NCI-H526 treated with DMSO at 0.1 percent for 48 hours (cell line): Measurements from ENCODE around the gene TENM3.

Experiments
- DNase-seq: peaks from one replicate; lab custom pipeline; 2025; lab: John Stamatoyannopoulos, UW

The TENM3 gene

DNA sequence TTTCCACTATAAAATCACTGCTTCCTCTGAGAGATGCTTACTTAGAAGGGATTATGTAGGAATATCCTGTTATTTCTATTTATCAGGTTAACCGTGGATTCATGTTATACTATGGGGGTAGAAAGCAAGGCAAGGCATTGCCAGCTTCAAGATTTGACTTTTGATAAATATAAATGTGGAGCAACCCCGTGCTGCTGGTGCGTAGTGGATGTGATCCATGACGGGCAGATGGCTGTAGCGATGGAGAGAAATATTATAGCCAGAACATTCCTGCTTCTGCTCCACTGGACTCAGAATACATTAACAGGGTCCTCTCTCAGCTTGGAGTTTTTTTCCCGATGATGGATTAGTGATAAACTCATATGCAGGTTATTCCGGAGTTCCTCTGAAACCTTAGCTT, 157.6 kb downstream of the TENM3 start:
- DNase-seq, result no peak

DNA sequence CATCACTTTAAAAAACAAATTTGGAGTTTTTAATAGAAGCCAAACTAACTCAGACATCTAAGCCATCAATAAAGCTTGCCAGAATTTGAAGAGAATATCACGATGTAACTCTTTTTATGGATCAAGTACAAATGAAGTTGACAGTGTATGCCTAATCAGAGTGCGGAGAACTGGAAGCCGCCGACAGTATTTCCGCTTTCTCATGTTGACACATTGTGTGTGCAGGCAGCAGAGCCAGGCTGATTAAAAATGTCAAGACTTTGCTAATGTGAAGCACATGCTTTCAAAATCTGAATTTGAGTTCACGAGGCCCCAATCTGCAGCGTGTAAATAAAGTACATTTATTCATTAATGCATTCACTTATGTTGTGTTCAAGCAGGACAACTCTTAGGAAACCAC, 161.2 kb downstream of the TENM3 start:
- no peak for DNase-seq

DNA sequence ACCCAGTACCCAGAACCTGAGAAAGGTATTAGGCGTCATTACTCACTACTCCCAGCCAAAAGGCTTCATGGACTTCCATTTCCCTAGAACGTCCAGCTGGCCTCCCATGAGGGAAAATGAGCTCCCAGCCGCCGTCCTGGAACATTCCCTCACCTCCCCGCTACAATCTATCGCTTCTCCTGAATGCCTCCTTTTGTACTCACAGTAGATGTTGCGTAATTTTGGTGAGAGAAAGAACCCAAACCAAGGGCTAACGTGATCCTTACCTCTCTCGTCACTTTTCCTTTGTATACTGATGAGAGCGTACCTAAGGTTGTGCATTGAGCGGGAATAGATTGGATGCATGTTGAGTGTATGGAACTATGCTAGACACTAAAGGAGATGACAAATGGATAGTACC, 161.9 kb downstream of the TENM3 start:
- DNase-seq, result no peak

DNA sequence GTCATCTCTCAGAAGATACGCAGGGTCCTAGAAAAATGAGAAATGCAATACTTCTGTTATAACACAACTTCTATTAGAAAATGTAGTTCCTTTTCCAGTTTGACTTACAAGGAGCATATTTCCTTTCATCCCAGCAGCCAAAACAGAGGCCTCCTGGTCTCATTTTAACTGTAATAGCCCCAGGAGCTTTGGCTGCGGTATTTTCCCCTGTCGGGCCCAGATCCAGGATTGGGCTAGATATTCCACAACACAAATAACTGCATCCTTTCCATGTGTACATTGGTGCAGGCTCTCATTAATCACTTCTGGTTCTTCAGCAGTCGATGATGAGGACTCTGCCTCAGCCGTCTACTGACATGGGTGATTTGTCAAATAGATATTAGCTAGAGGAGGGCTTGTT, 166.1 kb downstream of the TENM3 start:
- no peak for DNase-seq

DNA sequence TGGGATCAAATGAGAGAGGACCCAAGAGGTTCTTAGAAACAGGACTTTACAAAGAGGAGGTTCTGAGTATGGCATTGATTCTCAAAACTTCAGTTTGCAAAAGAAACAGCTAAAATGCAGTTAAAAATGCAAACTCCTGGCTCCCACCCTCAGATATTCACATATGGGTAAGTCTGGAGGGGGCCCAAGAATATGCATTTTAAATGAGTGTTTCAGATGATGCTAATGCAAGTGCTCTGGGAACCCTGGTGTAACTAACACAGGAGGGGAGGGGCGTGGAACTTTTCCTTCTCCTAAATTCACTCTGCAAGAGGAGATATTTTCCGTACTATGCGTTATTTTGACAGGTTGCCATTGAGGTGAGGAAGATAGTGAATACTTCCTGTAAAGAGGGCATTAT, 168.2 kb downstream of the TENM3 start:
- DNase-seq, result no peak

DNA sequence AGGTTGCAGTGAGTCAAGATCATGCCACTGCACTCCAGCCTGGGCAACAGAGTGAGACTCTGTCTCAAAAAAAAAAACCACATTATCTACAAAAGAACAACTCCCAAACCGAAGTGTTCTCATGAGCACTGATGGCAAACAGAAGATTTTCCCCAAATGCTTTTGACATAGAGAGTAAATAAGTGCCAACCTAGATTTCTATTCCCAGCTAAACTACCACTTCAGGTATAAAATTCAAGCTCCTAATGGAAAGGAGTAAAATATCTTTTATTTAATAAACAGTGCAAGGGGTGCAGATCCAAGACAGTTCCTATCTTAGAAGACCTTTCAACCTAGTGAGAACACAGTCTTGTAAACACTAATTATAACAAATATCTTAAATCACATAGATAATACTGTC, 170.3 kb downstream of the TENM3 start:
- no peak for DNase-seq

DNA sequence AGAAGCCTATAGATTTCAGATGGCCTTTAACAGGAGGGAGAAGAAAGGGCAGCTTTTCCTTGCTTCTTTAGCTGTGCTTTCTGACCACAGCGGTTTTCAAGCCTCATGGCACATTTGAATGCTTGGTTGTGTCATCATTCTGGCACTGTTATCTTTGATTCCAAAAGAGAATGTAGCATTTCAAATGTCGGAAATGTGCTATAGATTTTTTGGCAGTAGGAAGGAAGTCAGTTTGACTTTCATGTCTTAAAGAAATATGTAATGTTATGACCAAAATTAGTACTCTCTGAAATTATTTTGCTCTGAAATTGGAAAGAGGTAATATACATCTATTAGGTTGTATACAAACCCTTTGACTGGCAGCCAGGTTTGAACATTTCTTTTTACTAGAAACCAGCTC, 171.9 kb downstream of the TENM3 start:
- no peak for DNase-seq

DNA sequence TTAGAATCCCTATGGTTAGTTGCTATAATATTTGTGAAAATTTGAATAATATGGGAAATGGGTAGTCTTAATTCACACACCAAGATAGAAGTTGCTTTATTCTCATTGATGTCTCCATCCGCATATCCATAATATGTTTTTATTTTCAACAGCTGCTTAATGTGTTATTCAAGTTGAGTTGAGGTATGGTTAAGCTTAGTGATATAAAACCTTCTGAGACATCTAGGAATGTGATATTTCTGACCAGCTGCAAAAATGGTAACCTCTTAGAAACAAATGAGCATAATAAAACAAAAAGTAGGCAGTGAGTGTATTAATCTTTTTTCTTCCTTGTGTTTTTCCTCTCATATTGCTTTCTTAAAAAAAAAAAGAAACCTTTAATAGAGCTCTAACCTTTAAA, 172.9 kb downstream of the TENM3 start:
- DNase-seq, result no peak

DNA sequence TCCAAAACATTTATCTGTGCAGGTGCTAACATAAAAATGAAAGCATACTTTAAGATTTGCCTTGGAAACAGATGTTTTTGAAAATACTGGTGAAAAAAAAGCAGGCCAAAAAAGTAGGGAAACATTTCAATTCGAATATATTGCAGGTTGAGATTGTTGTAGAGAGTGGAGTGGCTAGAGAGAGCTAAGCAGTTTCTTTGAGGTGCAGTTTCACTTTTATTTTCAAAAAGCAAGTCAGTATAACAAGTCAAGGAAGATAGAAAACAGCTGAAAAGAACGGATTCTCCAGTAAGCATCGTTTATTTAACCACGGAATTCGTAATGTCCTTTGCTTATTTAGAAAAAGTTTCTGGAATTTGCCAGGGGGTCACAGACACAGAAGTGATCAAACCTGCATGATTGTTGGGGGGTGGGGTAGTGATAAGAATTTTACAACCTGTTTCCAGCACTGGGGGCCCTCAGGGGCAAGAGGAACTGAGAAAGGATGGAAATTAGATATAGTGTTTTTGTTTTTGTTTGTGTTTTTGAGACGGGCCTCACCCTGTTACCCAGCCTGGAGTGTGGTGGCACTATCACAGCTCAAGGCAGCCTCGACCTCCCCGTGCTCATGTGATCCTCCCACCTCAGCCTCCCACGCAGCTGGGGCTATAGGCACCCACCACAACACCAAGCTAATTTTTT, 175.0 kb downstream of the TENM3 start:
- no peak for DNase-seq

DNA sequence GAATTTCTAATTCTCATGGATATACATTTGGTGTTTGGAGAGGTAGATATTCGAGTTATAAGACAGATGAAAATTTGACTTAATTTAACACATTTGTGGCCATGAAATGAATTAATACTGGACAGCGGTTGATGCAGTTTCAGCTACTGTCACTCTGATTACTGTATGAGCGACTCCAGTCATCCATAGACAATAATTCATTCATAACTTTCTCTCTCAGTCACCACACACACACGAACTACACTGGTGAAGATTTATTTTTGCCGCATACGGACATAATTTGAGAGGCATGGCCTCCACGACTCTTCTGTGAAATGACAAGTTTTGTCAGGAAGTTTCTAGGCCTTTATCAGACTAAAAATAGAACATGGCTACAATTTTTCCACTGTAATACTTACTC, 177.0 kb downstream of the TENM3 start:
- DNase-seq, result no peak

DNA sequence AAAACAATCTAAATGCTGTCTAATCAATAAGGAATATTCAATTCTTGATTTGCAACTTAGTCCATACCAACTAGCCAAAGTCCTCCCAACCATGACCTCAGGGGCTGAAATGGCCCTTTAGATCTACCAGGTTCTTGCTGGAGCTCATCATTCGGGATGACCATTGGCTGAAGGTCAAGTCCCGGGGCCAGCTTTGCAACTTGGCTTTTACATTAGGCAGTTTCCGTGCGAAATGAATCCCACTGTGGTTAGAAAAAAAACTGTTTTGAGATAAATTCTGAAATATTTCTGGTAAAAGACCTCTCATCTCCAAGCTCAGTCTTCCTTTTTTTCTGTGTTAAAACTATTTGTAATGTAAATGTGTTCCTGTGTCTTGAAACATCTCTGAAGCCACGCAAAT, 178.6 kb downstream of the TENM3 start:
- DNase-seq, result no peak

DNA sequence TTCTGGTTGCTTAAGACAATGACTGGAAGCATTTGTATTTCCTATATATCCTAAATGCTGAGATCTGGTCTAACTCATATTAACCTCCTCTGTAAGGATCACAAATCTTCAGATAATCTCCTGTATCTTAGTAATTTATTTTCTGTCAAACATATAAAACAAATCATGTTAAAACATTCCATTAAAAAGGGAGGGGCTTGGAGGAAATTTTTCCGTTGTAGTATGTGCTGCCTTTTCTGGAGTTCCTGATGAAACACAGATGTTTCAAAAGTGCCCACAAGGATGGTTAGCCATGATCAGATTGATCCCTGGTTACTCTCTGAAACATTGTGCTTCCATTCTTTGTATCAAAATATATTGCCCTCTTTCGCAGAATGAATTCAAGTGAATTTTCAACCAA, 182.1 kb downstream of the TENM3 start:
- no peak for DNase-seq

DNA sequence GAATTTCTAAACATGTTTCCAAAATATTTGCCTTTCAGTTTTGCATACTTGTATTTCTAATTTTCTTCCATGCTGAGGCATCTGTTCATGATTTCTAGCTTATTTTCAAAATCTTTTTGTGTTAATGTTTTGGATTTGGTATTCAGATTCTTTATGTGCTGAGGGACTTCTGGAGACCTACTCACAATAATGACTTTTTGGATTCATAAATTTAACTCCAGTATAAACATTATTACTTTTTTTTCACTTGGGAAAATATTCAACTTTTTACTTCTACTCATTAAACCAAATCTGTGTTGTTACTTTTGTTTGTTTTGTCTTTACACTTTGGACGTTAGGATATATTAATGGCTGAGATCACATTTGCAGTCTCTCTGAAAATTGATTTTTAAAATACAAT, 183.7 kb downstream of the TENM3 start:
- DNase-seq, result no peak

DNA sequence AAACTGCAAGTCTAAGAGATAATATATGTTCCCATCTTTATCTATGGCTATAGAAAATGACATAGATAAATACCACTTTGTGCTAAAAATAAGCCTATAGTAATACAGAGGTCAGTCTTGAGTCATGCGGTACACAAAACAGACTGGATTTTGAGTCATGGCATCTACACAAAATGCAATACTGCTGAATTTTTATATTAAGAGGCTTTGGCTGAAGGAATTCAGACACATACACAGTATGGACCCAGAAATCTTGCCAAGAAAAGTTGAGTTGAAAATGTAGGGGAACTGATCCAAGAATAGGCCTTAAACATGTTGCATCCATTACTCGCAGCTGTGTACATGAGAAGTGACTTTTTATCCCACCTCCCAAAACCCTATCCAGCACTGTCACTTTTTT, 184.4 kb downstream of the TENM3 start:
- no peak for DNase-seq

DNA sequence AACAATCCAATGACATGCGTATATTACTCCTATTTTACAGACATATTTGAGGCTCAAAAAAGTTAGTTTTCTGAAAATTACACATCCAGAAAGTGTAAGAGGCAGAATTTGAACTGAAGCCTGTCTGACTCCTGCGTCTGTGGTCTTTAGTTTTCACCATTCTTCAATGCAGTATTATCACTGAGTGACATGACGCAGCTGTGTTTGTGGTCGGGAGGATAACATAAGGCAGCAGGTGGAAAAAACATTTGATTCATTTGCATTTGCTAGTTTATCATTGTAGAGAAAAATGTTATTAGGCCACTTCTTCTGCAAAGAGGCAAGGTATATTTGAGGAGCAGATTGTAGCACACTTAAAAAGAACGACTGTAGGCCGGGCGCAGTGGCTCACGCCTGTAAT, 186.7 kb downstream of the TENM3 start:
- DNase-seq, result no peak

DNA sequence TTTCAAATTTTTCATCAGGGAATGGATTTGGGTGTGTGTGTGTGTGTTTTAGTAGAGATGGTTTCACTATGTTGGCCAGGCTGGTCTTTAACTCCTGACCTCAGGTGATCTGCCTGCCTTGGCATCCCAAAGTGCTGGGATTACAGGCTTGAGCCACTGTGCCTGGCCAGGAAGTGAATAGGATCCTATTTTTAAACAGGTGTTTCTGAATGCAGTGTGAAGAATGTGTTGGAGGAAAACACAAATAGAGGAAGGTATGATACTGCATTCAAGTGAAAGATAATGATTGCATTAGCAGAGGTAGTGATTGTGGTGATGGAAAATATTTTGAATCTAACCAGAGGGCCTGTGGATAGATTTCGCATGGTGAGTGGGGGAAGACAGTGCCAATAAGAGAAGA, 189.6 kb downstream of the TENM3 start:
- DNase-seq, result no peak

DNA sequence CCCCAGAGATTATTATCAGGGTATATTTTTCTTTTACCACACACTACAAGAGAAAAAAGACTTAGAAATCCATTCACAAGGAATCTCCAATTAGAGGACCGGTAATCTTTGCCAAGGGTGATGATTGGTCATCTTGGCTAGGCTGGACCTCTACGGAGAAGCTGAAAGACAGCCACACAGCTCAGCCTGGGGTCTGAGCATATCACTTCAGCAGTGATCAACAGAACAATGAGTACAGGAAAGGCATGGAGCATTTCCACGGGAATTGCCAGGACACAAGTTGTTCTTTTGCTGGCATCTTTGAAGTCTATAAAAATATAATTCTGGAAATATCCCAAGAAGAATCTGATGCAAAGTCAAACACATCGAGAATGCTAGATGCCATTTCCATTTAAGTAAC, 191.5 kb downstream of the TENM3 start:
- DNase-seq, result no peak

DNA sequence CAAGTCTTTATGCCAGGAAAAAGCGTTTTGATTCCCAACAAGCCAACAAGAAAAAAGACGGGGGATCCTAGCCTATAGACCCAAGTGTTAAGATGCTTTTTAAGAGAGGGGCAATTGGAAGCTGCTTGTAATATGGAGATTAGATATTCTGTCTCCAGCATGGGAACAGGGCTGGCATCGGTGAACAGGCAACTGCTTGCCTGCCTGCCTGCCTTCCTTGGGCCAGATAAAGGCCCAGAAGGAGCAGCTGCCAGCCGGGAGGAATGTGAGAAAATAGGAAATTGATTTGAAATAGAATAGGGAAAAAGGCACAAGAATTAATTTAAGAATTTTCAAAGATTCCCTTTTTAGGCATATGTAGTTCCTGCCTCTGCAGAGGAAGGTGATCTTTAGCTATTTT, 192.2 kb downstream of the TENM3 start:
- no peak for DNase-seq

DNA sequence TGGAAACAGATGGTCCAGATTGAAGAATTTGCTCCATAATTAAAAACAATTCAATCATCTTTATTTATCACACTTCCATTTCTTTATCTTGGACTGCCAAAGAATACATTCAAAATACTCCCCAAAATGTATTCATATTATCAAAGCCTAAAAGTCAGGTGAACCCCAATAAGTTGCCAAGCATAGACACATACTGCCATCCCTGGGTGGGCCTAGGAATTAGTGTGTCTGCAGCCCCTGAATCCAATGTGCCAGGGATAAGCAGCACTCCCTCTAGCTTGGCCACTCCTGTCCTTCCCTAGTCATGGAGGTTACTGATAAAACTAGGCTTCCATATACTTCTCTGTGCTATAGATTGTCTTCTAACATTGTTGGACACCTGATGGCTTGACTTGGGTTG, 199.9 kb downstream of the TENM3 start:
- DNase-seq, result no peak

DNA sequence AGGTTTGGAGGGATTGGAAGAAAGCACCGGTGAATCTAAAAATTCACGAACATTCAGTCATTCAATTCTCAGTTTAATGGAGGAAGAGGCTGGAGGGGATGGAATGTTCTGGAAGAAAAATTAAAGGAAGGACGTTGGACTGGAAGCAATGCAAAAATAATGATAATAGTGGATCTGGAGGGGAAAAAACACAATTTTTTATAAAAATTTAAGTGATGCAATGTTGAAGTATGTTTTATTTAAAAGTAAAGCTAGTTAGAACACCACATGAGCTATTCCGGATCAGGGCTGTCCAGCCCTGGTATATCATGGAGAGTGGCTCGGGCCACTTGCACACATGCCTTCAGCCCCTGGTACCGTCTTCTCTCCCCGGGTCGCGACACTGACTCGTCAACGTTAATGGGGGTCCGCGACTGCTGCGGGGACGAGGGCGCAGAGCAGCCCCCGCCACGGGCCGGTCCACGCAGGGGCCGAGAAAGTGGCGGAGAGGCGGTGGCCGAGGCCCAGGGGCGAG, 204.6 kb downstream of the TENM3 start:
- DNase-seq, result no peak

DNA sequence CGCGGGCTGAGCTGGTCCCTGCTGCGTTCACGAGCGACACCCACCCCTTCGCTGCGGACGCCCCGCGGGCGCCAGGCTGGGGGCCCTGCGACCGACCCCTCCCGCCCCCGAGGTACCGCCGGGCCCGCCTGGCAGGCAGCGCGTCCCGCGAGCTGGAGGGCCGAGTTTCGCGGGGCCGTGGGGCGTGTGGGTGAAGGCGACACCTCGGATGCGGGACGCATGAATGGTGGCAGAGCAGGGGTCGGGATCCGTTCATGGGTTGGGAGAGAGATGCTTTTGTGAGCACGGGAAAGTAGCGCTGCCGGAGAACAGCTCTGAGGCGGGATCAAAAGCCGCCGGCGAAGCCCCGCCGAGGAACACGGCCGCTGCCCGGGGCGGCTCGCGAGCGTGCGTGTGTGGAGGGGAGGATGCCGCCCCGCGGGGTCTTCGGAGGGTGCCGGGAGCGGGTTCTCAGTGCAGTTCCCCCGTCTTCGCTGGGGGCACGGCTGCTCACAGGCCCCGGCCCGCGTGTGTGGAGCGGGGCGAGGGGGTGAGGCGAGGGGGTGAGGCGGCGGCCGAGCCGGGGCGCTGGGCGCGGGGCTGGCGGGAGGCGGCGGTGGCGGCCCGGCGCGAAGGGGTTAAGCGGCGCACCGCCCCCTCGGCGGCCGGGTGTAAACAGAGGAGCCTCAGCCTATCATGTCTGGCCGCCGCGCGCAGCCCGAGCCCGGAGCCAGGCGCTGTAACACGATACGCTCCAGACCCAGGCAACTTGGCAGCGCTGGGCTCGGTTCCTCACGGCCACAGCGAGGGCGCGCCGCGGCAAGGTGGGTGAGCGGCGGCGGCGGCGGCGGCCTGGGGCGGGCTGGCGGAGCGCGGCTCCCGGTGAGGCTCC, 205.3 kb downstream of the TENM3 start:
- DNase-seq, result peak; percentile 84

DNA sequence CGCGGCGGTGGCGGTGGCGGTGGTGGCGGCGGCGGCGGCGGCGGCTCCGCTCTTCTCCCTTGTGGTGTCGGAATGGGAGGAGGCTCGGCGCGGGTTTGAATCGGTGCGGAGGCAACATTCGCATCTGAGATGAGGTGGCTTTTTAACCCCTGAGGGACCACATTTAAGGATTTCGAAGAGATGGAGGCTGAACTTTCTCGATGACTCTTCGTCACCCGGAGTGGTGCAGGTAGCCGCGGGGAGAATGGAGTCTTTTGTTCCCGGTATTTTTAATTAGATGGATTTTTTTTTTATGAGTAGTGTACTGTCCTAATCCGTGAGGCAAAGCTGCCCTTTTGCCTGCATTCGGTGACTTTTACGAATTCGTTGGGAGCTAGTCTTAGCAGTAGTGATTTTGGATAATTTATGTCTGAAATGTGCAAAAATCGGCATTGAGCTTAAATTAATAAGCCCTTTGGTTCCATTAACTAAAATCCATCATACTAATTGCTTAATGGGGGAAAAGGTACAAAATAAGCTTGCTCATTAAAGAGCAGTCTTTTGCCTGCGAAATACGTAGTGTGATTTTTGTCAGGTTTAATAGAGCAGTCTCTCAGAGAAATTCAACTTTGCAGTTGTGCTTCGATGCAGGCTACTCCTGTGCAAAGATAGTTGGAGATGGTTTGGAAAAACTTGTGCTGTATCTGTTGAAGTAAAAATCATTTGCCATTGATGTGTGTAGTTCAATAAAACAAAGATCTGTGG, 206.2 kb downstream of the TENM3 start:
- peak; percentile 28 for DNase-seq

DNA sequence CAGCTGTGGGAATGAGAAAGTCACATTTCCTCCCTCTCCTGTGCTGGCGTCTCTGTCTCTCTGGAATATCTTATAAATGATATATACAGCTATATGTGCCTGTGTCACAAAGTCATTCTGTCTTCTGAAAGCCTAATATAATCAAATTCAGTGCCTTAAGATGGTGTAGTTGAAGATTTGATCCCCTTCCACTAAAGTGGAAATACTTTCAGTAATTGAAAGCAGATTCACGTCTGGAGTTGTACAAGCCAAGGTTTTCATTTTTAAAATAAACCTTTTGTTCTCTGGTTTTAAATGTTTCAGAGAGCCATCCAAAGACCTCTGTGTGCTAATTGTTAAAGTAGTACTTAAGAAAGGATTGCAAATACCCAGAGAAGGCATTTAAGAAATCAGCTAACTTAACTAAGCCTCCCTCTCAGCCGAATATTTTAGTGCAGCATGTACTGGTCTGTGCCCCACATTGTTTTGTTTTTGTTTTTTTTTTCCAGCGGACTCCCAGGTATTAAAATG, 206.8 kb downstream of the TENM3 start:
- DNase-seq, result no peak
